ENCODE data around the gene UBALD2.

Gene UBALD2

GRCh38 chr17:76318586-76318985 lies 53.4 kb downstream of the UBALD2 start:
- DNase-seq, result no peak
- Histone ChIP-seq H3K27me3 (replicated peaks; ENCODE audit: control insufficient read depth, insufficient read depth, low read length, poor library complexity, severe bottlenecking) (no peaks in the 10 kb centered on the region), H3K9me3 (ENCODE audit: control insufficient read depth, low read length) (no peaks in the 10 kb centered on the region), H3K4me3 (ENCODE audit: insufficient read depth, low read depth, low read length, poor library complexity, severe bottlenecking) (no peak overlapping the region), H3K36me3 (ENCODE audit: control insufficient read depth, insufficient read depth, low read length) (peaks cover 20% of the 10 kb centered on the region), H3K4me1 (ENCODE audit: control insufficient read depth, insufficient read depth, low read length, poor library complexity, severe bottlenecking) (no peaks in the 10 kb centered on the region), H3K27ac (ENCODE audit: insufficient read depth, low read length, poor library complexity, severe bottlenecking) (no peak overlapping the region)

Measured in effector memory CD4-positive, alpha-beta T cell (primary cell).